ENCODE results near the gene FCF1. TPM values are rescaled to one million over a fixed set of nuclear protein-coding genes. Genes with fewer than 3 reads are reported as not detected.
A peak's percentile ranks its signal among the peaks of the same experiment; 100 is the strongest.

Gene FCF1
- total RNA-seq, 1 experiment from 2014 or later = 61.5 TPM

DNA sequence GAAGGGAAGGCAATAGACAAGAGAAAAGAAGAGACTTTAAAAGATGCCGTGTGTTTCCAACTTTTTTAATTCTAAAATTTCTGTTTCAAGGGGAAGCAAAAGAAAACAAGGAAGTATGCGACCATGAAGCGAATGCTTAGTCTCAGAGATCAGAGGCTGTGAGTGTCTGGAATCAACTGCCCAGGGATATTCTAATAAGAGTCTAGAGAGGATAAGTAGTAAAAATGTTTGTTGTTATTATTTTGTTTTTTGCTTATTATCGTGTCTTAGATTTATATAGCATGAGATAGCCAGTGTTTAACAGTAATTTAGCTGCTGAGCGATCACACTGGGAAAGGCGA, 421 bp downstream of the FCF1 start:
- no peak for DNase-seq (ENCODE audit: unreplicated experiment)
- peak overlapping the region; percentile 99 for H3K4me3 Mint-ChIP-seq (ENCODE audit: unreplicated experiment)
- H3K9me3 Mint-ChIP-seq (ENCODE audit: unreplicated experiment) = no peaks in the 10 kb centered on the region
- H3K27ac Mint-ChIP-seq (ENCODE audit: low read depth, unreplicated experiment) = peak overlapping the region; percentile 99
- no peaks in the 10 kb centered on the region for H3K27me3 Mint-ChIP-seq (ENCODE audit: insufficient read depth, unreplicated experiment)
- BruUV-seq (replicated peaks) = TSS peak; percentile 83
- H3K4me1 Mint-ChIP-seq (ENCODE audit: insufficient read depth, unreplicated experiment) = peaks cover 12% of the 10 kb centered on the region
- ChIA-PET CTCF (interaction anchor here (0.5 to 2.2 kb wide), 3 partner anchors 87 to 147 kb away, joined by 3 to 8 read pairs (median 3); no protein-coding TSS in a partner anchor), POLR2A (interaction anchor here (0.6 to 3.2 kb wide), 15 partner anchors 9 to 763 kb away, joined by 3 to 16 read pairs (median 3); partner anchors contain the start of genes COQ6 and YLPM1)
- TF ChIP-seq, protein P1, sequence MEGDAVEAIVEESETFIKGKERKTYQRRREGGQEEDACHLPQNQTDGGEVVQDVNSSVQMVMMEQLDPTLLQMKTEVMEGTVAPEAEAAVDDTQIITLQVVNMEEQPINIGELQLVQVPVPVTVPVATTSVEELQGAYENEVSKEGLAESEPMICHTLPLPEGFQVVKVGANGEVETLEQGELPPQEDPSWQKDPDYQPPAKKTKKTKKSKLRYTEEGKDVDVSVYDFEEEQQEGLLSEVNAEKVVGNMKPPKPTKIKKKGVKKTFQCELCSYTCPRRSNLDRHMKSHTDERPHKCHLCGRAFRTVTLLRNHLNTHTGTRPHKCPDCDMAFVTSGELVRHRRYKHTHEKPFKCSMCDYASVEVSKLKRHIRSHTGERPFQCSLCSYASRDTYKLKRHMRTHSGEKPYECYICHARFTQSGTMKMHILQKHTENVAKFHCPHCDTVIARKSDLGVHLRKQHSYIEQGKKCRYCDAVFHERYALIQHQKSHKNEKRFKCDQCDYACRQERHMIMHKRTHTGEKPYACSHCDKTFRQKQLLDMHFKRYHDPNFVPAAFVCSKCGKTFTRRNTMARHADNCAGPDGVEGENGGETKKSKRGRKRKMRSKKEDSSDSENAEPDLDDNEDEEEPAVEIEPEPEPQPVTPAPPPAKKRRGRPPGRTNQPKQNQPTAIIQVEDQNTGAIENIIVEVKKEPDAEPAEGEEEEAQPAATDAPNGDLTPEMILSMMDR (IDR thresholded peaks at IDR 0.05; ENCODE audit: unreplicated experiment) = no peak
- intact Hi-C loops (cut with micrococcal nuclease) = loop anchor here (1.0 kb wide), 2 partner anchors 104 to 182 kb away; no protein-coding TSS in a partner anchor
- peaks cover 52% of the 10 kb centered on the region for H3K36me3 Mint-ChIP-seq (ENCODE audit: insufficient read depth, unreplicated experiment)

DNA sequence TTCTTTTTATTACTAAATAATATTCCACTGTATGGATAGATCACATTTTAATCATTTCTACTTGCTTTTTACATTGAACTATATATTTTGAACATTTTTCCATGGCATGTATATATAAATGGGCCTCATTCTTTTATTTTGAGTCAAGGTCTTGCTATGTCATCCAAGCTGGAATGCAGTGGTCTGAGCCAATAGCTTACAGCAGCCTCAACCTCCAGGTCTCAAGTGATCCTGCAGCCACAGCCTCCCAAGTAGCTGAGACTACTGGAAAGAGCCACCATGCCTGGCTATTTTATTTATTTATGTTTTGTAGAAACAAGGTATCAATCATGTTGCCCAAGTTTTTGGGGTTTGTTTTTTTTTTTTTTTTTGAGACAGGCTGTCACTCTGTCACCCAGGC, 7.6 kb downstream of the FCF1 start:
- no peak for DNase-seq (ENCODE audit: unreplicated experiment)
- TF ChIP-seq, protein P1 (IDR thresholded peaks at IDR 0.05; ENCODE audit: unreplicated experiment) = no peak
- Mint-ChIP-seq H3K36me3 (ENCODE audit: insufficient read depth, unreplicated experiment) (peaks cover 83% of the 10 kb centered on the region), H3K4me1 (ENCODE audit: insufficient read depth, unreplicated experiment) (no peaks in the 10 kb centered on the region), H3K4me3 (ENCODE audit: unreplicated experiment) (no peak overlapping the region), H3K27ac (ENCODE audit: low read depth, unreplicated experiment) (no peak overlapping the region), H3K9me3 (ENCODE audit: unreplicated experiment) (no peaks in the 10 kb centered on the region), H3K27me3 (ENCODE audit: insufficient read depth, unreplicated experiment) (no peaks in the 10 kb centered on the region)
- intact Hi-C loops (cut with micrococcal nuclease) = no loop called here
- ChIA-PET POLR2A (interaction anchor here (0.8 kb wide), 1 partner anchor 8 kb away, joined by 3 read pairs; the partner anchor contains the start of genes AREL1 and FCF1), CTCF (interaction anchor here (0.6 to 1.0 kb wide), 3 partner anchors 80 to 524 kb away, joined by 3 to 5 read pairs (median 4); no protein-coding TSS in a partner anchor)
- no TSS peak for BruUV-seq (replicated peaks)

DNA sequence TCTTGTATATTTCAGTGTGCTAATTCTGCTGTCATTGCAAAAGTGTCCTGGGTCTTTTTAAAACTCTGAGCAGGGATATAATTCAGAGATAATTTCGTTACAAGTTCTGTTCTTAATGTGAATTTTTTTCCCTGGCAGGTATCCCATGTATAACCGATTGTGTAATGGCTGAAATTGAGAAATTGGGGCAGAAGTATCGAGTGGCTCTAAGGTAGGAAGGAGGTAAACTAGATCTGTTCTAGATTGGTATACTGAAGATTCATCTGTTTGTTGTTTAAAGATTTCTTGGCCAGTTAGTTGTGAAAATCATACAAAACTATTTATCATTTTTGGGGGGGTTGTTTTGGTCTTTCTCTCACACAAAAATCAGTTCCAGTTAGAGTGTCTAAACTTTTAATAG, 10.2 kb downstream of the FCF1 start:
- no peaks in the 10 kb centered on the region for H3K4me1 Mint-ChIP-seq (ENCODE audit: insufficient read depth, unreplicated experiment)
- CTCF ChIA-PET = interaction anchor here (0.6 kb wide), 1 partner anchor 40 kb away, joined by 3 read pairs; the partner anchor contains the start of gene YLPM1
- no peak overlapping the region for H3K27ac Mint-ChIP-seq (ENCODE audit: low read depth, unreplicated experiment)
- H3K4me3 Mint-ChIP-seq (ENCODE audit: unreplicated experiment) = no peak overlapping the region
- H3K27me3 Mint-ChIP-seq (ENCODE audit: insufficient read depth, unreplicated experiment) = no peaks in the 10 kb centered on the region
- H3K36me3 Mint-ChIP-seq (ENCODE audit: insufficient read depth, unreplicated experiment) = peaks cover 68% of the 10 kb centered on the region
- POLR2A ChIA-PET = no interaction called here
- TF ChIP-seq, protein P1 (IDR thresholded peaks at IDR 0.05; ENCODE audit: unreplicated experiment) = no peak
- no peaks in the 10 kb centered on the region for H3K9me3 Mint-ChIP-seq (ENCODE audit: unreplicated experiment)
- intact Hi-C loops (cut with micrococcal nuclease) = no loop called here
- no peak for DNase-seq (ENCODE audit: unreplicated experiment)
- no TSS peak for BruUV-seq (replicated peaks)

DNA sequence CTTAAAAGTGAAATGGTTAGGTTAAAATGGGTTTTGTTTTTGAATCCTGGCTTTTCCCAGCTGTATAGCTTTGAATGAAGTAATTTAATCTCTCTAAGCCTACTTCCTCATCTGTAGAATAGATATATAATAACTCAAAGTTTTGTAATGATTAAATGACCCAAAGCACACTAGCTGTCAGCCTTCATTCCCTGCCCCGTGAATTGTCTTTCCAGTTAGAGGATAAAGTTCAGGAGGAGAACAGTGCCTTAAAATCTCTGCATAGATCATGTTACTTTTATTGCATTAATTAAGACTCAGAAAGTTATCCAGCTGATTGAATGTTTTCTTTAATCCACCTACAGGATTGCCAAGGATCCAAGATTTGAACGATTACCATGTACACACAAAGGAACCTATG, 19.4 kb downstream of the FCF1 start:
- TF ChIP-seq, protein P1 (IDR thresholded peaks at IDR 0.05; ENCODE audit: unreplicated experiment) = no peak
- DNase-seq (ENCODE audit: unreplicated experiment) = no peak
- H3K4me3 Mint-ChIP-seq (ENCODE audit: unreplicated experiment) = no peak overlapping the region
- H3K36me3 Mint-ChIP-seq (ENCODE audit: insufficient read depth, unreplicated experiment) = peaks cover 51% of the 10 kb centered on the region
- intact Hi-C loops (cut with micrococcal nuclease) = no loop called here
- no peaks in the 10 kb centered on the region for H3K4me1 Mint-ChIP-seq (ENCODE audit: insufficient read depth, unreplicated experiment)
- H3K27ac Mint-ChIP-seq (ENCODE audit: low read depth, unreplicated experiment) = no peak overlapping the region
- ChIA-PET CTCF (no interaction called here), POLR2A (interaction anchor here (0.6 kb wide), 1 partner anchor 160 kb away, joined by 6 read pairs; no protein-coding TSS in a partner anchor)
- no TSS peak for BruUV-seq (replicated peaks)
- H3K9me3 Mint-ChIP-seq (ENCODE audit: unreplicated experiment) = no peaks in the 10 kb centered on the region
- H3K27me3 Mint-ChIP-seq (ENCODE audit: insufficient read depth, unreplicated experiment) = no peaks in the 10 kb centered on the region
